Kidney (tissue), 14 donors: ENCODE data around the gene ALPI. TPM values are rescaled to one million over a fixed set of nuclear protein-coding genes. Genes with fewer than 3 reads are reported as not detected.
A peak's percentile ranks its signal among the peaks of the same experiment; 100 is the strongest.

ENCODE experiments used
- DNase-seq, 5 donors: peaks; one replicate each; pipeline ENCODE4 v3.0.0-alpha.2; 2013 to 2020
- FAIRE-seq: peaks from 2 replicates; lab custom pipeline; 2012; peaks lifted over from hg19 to GRCh38; lab: Jason Lieb, UNC
- H3K27ac ChIP-seq, 2 donors: one replicate each; pipeline ENCODE4 v1.7.0; 2013; ENCODE audit warnings: low read depth in 2 of 2, low read length in 2 of 2, inconsistent platforms in 1 of 2
- H3K27me3 ChIP-seq: one replicate; pipeline ENCODE4 v1.7.1; 2013; ENCODE audit warnings: low read length, inconsistent platforms; ENCODE audit not compliant: control insufficient read depth, insufficient read depth
- H3K36me3 ChIP-seq, 3 donors: one replicate each; pipeline versions ENCODE4 v1.7.0 to v1.7.1; 2013; ENCODE audit warnings: low read length in 3 of 3, control low read depth in 1 of 3, inconsistent platforms in 1 of 3; ENCODE audit not compliant: insufficient read depth in 3 of 3, control insufficient read depth in 2 of 3
- H3K4me1 ChIP-seq, 3 donors: one replicate each; pipeline versions ENCODE4 v1.7.0 to v1.7.1; 2013; ENCODE audit warnings: low read length in 3 of 3, inconsistent platforms in 1 of 3, low read depth in 1 of 3; ENCODE audit not compliant: control insufficient read depth in 2 of 3, insufficient read depth in 2 of 3
- H3K4me3 ChIP-seq, 3 donors: one replicate each; pipeline versions ENCODE4 v1.7.0 to v1.8.1; 2013; ENCODE audit warnings: low read length in 3 of 3, control low read depth in 1 of 3, inconsistent platforms in 1 of 3
- H3K9ac ChIP-seq, 3 donors: one replicate each; pipeline versions ENCODE4 v1.7.0 to v1.7.1; 2013; ENCODE audit warnings: low read length in 3 of 3, control low read depth in 1 of 3, inconsistent platforms in 1 of 3
- H3K9me3 ChIP-seq, 3 donors: one replicate each; pipeline versions ENCODE4 v1.7.0 to v1.7.1; 2013; ENCODE audit warnings: low read length in 3 of 3, control low read depth in 1 of 3, inconsistent platforms in 1 of 3; ENCODE audit not compliant: control insufficient read depth in 2 of 3, insufficient read depth in 1 of 3
- intact Hi-C: fragments of 100-400 bp; cut with DNase I; formaldehyde crosslinking; loops from one replicate; pipeline ENCODE4 v1.11.1; 2022
- polyA plus RNA-seq: library from polyadenylated mRNA; stranded (reverse); fragments of 350-450 nt; fragmentation: Illumina TruSeq; extraction: RNeasy Lipid Tissue Mini Kit (QIAGEN cat#74804); gene quantifications from one replicate; pipeline ENCODE4 v1.2.3, GENCODE V29; 2014; ENCODE audit warnings: low read depth, low replicate concordance; ENCODE audit not compliant: insufficient read depth
- total RNA-seq: library from RNA; stranded (reverse); fragmentation: NEBNext Ultra II Directional; extraction: Animal tissue kit (Norgen Biotek cat#: 25700); gene quantifications from one replicate; pipeline ENCODE4 v1.2.1, GENCODE V29; 2021
- TF ChIP-seq, protein P1 (sequence below): IDR thresholded peaks from 3 replicates; pipeline ENCODE4 v1.5.1; 2012; ENCODE audit warnings: mild to moderate bottlenecking, moderate library complexity, borderline replicate concordance; ENCODE audit not compliant: insufficient read depth; ENCODE audit errors: extremely low read depth
- donor health status: control.
- donor health status: control.
- donor health status: control.
- donor health status: control.
- donor health status: control.
- donor health status: DM: yes; HTN: yes; CAD: no.
- donor health status: Normal renal cell carcinoma (clear cell type).

The ALPI gene
- total and polyA plus RNA-seq, 2 donors from 2014 or later = 0.09 to 0.49 TPM

GRCh38 chr2:232410238-232410900 is 45.6 kb upstream of the ALPI start:
- DNase-seq = no peak
- Histone ChIP-seq H3K27ac (no peak overlapping the region), H3K27me3 (peaks cover 3% of the 10 kb centered on the region), H3K9me3 (no peaks in the 10 kb centered on the region), H3K4me3 (no peak overlapping the region), H3K36me3 (no peaks in the 10 kb centered on the region), H3K4me1 (no peaks in the 10 kb centered on the region), H3K9ac (no peak overlapping the region)
- TF ChIP-seq, protein P1, sequence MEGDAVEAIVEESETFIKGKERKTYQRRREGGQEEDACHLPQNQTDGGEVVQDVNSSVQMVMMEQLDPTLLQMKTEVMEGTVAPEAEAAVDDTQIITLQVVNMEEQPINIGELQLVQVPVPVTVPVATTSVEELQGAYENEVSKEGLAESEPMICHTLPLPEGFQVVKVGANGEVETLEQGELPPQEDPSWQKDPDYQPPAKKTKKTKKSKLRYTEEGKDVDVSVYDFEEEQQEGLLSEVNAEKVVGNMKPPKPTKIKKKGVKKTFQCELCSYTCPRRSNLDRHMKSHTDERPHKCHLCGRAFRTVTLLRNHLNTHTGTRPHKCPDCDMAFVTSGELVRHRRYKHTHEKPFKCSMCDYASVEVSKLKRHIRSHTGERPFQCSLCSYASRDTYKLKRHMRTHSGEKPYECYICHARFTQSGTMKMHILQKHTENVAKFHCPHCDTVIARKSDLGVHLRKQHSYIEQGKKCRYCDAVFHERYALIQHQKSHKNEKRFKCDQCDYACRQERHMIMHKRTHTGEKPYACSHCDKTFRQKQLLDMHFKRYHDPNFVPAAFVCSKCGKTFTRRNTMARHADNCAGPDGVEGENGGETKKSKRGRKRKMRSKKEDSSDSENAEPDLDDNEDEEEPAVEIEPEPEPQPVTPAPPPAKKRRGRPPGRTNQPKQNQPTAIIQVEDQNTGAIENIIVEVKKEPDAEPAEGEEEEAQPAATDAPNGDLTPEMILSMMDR = no peak
- no peak for FAIRE-seq
- intact Hi-C loops = no loop called here

GRCh38 chr2:232411901-232412629 is 43.9 kb upstream of the ALPI start:
- FAIRE-seq = no peak
- H3K4me1 ChIP-seq = no peaks in the 10 kb centered on the region
- no peaks in the 10 kb centered on the region for H3K36me3 ChIP-seq
- no peaks in the 10 kb centered on the region for H3K9me3 ChIP-seq
- no peak overlapping the region for H3K4me3 ChIP-seq
- H3K27me3 ChIP-seq = peaks cover 3% of the 10 kb centered on the region
- H3K9ac ChIP-seq = no peak overlapping the region
- DNase-seq = peak in 1 of 5 donors; percentile 3
- no peak overlapping the region for H3K27ac ChIP-seq
- intact Hi-C loops = no loop called here
- TF ChIP-seq, protein P1 = no peak

GRCh38 chr2:232412986-232413385 is 43.0 kb upstream of the ALPI start:
- H3K9me3 ChIP-seq = no peaks in the 10 kb centered on the region
- no peak for FAIRE-seq
- H3K36me3 ChIP-seq = no peaks in the 10 kb centered on the region
- no peaks in the 10 kb centered on the region for H3K4me1 ChIP-seq
- H3K9ac ChIP-seq = no peak overlapping the region
- H3K4me3 ChIP-seq = no peak overlapping the region
- TF ChIP-seq, protein P1 = no peak
- intact Hi-C loops = no loop called here
- H3K27ac ChIP-seq = no peak overlapping the region
- DNase-seq = peak in 1 of 5 donors; percentile 4
- H3K27me3 ChIP-seq = peaks cover 10% of the 10 kb centered on the region
